ENCODE results near the gene TMCC1. TPM values are rescaled to one million over a fixed set of nuclear protein-coding genes. Genes with fewer than 3 reads are reported as not detected.

The TMCC1 gene
- total RNA-seq, 2 experiments from 2014 or later = 13.6 to 14.3 TPM

GRCh38 chr3:129829640-129830039 is 63.9 kb downstream of the TMCC1 start:
- peak; percentile 50 for DNase-seq
- Mint-ChIP-seq H3K27ac (no peak overlapping the region), H3K36me3 (ENCODE audit: low read depth) (no peaks in the 10 kb centered on the region), H3K4me3 (no peak overlapping the region), H3K4me1 (ENCODE audit: low read depth) (peaks cover 17% of the 10 kb centered on the region), H3K27me3 (ENCODE audit: low read depth) (no peaks in the 10 kb centered on the region), H3K9me3 (no peaks in the 10 kb centered on the region)
- CTCF ChIA-PET = interaction anchor here (1.0 to 3.8 kb wide), 3 partner anchors 181 to 446 kb away, joined by 3 to 22 read pairs (median 4); no protein-coding TSS in a partner anchor
- intact Hi-C loops (cut with micrococcal nuclease) = loop anchor here (1.0 to 10.0 kb wide), 9 partner anchors 105 to 855 kb away; partner anchors contain the start of gene IFT122

GRCh38 chr3:129827765-129828164 is 65.7 kb downstream of the TMCC1 start:
- Mint-ChIP-seq H3K4me1 (ENCODE audit: low read depth) (peaks cover 17% of the 10 kb centered on the region), H3K27me3 (ENCODE audit: low read depth) (no peaks in the 10 kb centered on the region), H3K36me3 (ENCODE audit: low read depth) (no peaks in the 10 kb centered on the region), H3K9me3 (no peaks in the 10 kb centered on the region), H3K4me3 (no peak overlapping the region), H3K27ac (no peak overlapping the region)
- intact Hi-C loops (cut with micrococcal nuclease) = loop anchor here (2.0 to 10.0 kb wide), 6 partner anchors 107 to 853 kb away; partner anchors contain the start of gene IFT122
- CTCF ChIA-PET = interaction anchor here (0.7 to 3.8 kb wide), 3 partner anchors 10 to 337 kb away, joined by 3 to 22 read pairs (median 4); no protein-coding TSS in a partner anchor
- DNase-seq = peak; percentile 43

GRCh38 chr3:129824926-129825541 is 68.5 kb downstream of the TMCC1 start:
- CTCF ChIA-PET = interaction anchor here (0.7 to 3.2 kb wide), 15 partner anchors 8 to 425 kb away, joined by 3 to 15 read pairs (median 4); no protein-coding TSS in a partner anchor
- H3K27ac Mint-ChIP-seq = no peak overlapping the region
- no peaks in the 10 kb centered on the region for H3K9me3 Mint-ChIP-seq
- peaks cover 19% of the 10 kb centered on the region for H3K4me1 Mint-ChIP-seq (ENCODE audit: low read depth)
- H3K36me3 Mint-ChIP-seq (ENCODE audit: low read depth) = no peaks in the 10 kb centered on the region
- peak; percentile 63 for DNase-seq
- H3K27me3 Mint-ChIP-seq (ENCODE audit: low read depth) = no peaks in the 10 kb centered on the region
- intact Hi-C loops (cut with micrococcal nuclease) = loop anchor here (1.0 to 10.0 kb wide), 6 partner anchors 175 to 850 kb away; partner anchors contain the start of gene IFT122
- no peak overlapping the region for H3K4me3 Mint-ChIP-seq

- no peak for DNase-seq
- no peak overlapping the region for H3K27ac Mint-ChIP-seq
- no peaks in the 10 kb centered on the region for H3K27me3 Mint-ChIP-seq (ENCODE audit: low read depth)
- intact Hi-C loops (cut with micrococcal nuclease) = loop anchor here (10.0 kb wide), 2 partner anchors 182 to 848 kb away; no protein-coding TSS in a partner anchor
- CTCF ChIA-PET = interaction anchor here (1.6 to 2.1 kb wide), 2 partner anchors 12 to 174 kb away, joined by 8 read pairs; no protein-coding TSS in a partner anchor
- no peaks in the 10 kb centered on the region for H3K9me3 Mint-ChIP-seq
- peaks cover 3% of the 10 kb centered on the region for H3K36me3 Mint-ChIP-seq (ENCODE audit: low read depth)
- H3K4me3 Mint-ChIP-seq = no peak overlapping the region
- H3K4me1 Mint-ChIP-seq (ENCODE audit: low read depth) = peaks cover 11% of the 10 kb centered on the region
Measured at GRCh38 chr3:129822679-129823078, 70.8 kb downstream of the TMCC1 start.

- no peak for DNase-seq
- Mint-ChIP-seq H3K4me1 (ENCODE audit: low read depth) (peaks cover 7% of the 10 kb centered on the region), H3K27me3 (ENCODE audit: low read depth) (no peaks in the 10 kb centered on the region), H3K36me3 (ENCODE audit: low read depth) (peaks cover 3% of the 10 kb centered on the region), H3K9me3 (no peaks in the 10 kb centered on the region), H3K27ac (no peak overlapping the region), H3K4me3 (no peak overlapping the region)
- intact Hi-C loops (cut with micrococcal nuclease) = loop anchor here (10.0 kb wide), 2 partner anchors 183 to 847 kb away; no protein-coding TSS in a partner anchor
- CTCF ChIA-PET = interaction anchor here (1.6 to 2.1 kb wide), 2 partner anchors 11 to 173 kb away, joined by 8 read pairs; no protein-coding TSS in a partner anchor
Measured at GRCh38 chr3:129822241-129822640, 71.3 kb downstream of the TMCC1 start.

GRCh38 chr3:129820587-129820986 is 72.9 kb downstream of the TMCC1 start:
- H3K4me1 Mint-ChIP-seq (ENCODE audit: low read depth) = peaks cover 9% of the 10 kb centered on the region
- no peak overlapping the region for H3K4me3 Mint-ChIP-seq
- intact Hi-C loops (cut with micrococcal nuclease) = loop anchor here (10.0 kb wide), 2 partner anchors 184 to 846 kb away; no protein-coding TSS in a partner anchor
- peaks cover 5% of the 10 kb centered on the region for H3K36me3 Mint-ChIP-seq (ENCODE audit: low read depth)
- CTCF ChIA-PET = no interaction called here
- no peaks in the 10 kb centered on the region for H3K9me3 Mint-ChIP-seq
- no peak overlapping the region for H3K27ac Mint-ChIP-seq
- no peak for DNase-seq
- H3K27me3 Mint-ChIP-seq (ENCODE audit: low read depth) = no peaks in the 10 kb centered on the region

- DNase-seq = no peak
- Mint-ChIP-seq H3K36me3 (ENCODE audit: low read depth) (peaks cover 8% of the 10 kb centered on the region), H3K27ac (no peak overlapping the region), H3K4me3 (no peak overlapping the region), H3K9me3 (no peaks in the 10 kb centered on the region), H3K4me1 (ENCODE audit: low read depth) (peaks cover 6% of the 10 kb centered on the region), H3K27me3 (ENCODE audit: low read depth) (no peaks in the 10 kb centered on the region)
- intact Hi-C loops (cut with micrococcal nuclease) = no loop called here
- CTCF ChIA-PET = interaction anchor here (0.8 kb wide), 1 partner anchor 12 kb away, joined by 3 read pairs; no protein-coding TSS in a partner anchor
Measured at GRCh38 chr3:129812589-129812988, 80.9 kb downstream of the TMCC1 start.

- intact Hi-C loops (cut with micrococcal nuclease) = no loop called here
- H3K36me3 Mint-ChIP-seq (ENCODE audit: low read depth) = peaks cover 5% of the 10 kb centered on the region
- H3K27ac Mint-ChIP-seq = no peak overlapping the region
- H3K27me3 Mint-ChIP-seq (ENCODE audit: low read depth) = no peaks in the 10 kb centered on the region
- CTCF ChIA-PET = interaction anchor here (1.2 to 2.0 kb wide), 3 partner anchors 12 to 182 kb away, joined by 3 to 6 read pairs (median 4); no protein-coding TSS in a partner anchor
- no peak overlapping the region for H3K4me3 Mint-ChIP-seq
- H3K9me3 Mint-ChIP-seq = no peaks in the 10 kb centered on the region
- H3K4me1 Mint-ChIP-seq (ENCODE audit: low read depth) = peaks cover 1% of the 10 kb centered on the region
- DNase-seq = no peak
Measured at GRCh38 chr3:129809297-129809696, 84.2 kb downstream of the TMCC1 start.

GRCh38 chr3:129796146-129796545 is 97.4 kb downstream of the TMCC1 start:
- Mint-ChIP-seq H3K27ac (no peak overlapping the region), H3K36me3 (ENCODE audit: low read depth) (no peaks in the 10 kb centered on the region), H3K4me1 (ENCODE audit: low read depth) (peaks cover 21% of the 10 kb centered on the region), H3K4me3 (no peak overlapping the region), H3K9me3 (no peaks in the 10 kb centered on the region), H3K27me3 (ENCODE audit: low read depth) (no peaks in the 10 kb centered on the region)
- CTCF ChIA-PET = no interaction called here
- intact Hi-C loops (cut with micrococcal nuclease) = no loop called here
- DNase-seq = no peak

- no peaks in the 10 kb centered on the region for H3K27me3 Mint-ChIP-seq (ENCODE audit: low read depth)
- intact Hi-C loops (cut with micrococcal nuclease) = no loop called here
- no peak for DNase-seq
- H3K4me3 Mint-ChIP-seq = no peak overlapping the region
- H3K36me3 Mint-ChIP-seq (ENCODE audit: low read depth) = no peaks in the 10 kb centered on the region
- CTCF ChIA-PET = no interaction called here
- H3K4me1 Mint-ChIP-seq (ENCODE audit: low read depth) = peaks cover 21% of the 10 kb centered on the region
- no peak overlapping the region for H3K27ac Mint-ChIP-seq
- no peaks in the 10 kb centered on the region for H3K9me3 Mint-ChIP-seq
Measured at GRCh38 chr3:129795186-129796010, 98.1 kb downstream of the TMCC1 start.

GRCh38 chr3:129794311-129795185 is 99.0 kb downstream of the TMCC1 start:
- peaks cover 21% of the 10 kb centered on the region for H3K4me1 Mint-ChIP-seq (ENCODE audit: low read depth)
- CTCF ChIA-PET = interaction anchor here (0.6 kb wide), 1 partner anchor 200 kb away, joined by 4 read pairs; no protein-coding TSS in a partner anchor

More at GRCh38 chr3:129794311-129795185, 99.0 kb downstream of the TMCC1 start:
- peak; percentile 36 for DNase-seq
- Mint-ChIP-seq H3K27me3 (ENCODE audit: low read depth) (no peaks in the 10 kb centered on the region), H3K36me3 (ENCODE audit: low read depth) (no peaks in the 10 kb centered on the region), H3K27ac (no peak overlapping the region), H3K4me3 (no peak overlapping the region), H3K9me3 (no peaks in the 10 kb centered on the region)
- intact Hi-C loops (cut with micrococcal nuclease) = no loop called here
